ENCODE results near the gene TFPT. TPM values are rescaled to one million over a fixed set of nuclear protein-coding genes. Genes with fewer than 3 reads are reported as not detected.

TFPT gene
- total and polyA plus RNA-seq, 2 donors (not counting 3 experiments of a cell fraction or from before 2014, with no cell fraction given): 28.3 to 32.1 TPM

DNA sequence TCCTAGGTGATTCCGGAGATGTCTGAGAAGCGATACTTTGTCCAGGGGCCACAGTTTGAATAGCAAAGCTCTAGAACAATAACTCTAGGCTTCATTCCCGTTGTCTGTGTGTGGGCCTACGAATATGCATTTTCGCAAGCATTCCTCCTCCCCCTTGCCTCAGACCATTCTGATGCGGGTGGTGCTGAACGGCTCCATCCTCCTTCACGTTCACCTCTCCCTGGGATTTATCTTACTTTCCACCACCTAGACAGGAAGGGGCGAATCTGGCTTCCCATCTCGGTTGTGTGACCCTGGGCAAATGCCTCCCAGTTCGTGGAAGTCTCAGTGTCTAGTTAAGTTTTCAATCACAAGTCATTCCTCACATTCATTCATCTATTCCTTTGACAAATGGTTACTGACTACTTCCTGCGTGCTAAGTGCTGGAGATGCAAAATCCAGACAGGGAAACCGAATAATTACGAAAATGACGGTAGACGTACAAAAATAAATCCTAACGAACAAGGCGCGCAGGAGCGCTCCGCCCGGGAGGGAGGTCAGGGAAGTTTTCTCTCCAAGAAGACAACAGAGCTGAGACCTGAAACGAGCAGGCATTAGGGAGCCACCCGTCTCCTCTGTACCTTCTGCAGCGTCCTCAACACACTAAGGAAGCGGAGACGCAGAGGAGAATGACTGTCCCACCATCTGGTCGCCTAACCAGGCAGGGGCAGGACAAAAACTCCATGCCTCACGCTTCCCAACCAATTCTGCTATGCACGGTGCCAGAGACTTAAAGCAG, 20.8 kb upstream of the TFPT start:
- dilution Hi-C loops (cut with MboI; ENCODE audit: extremely low pct_ligation_motif_present, low sequenced_read_pairs) (no loop called here), intact Hi-C loops (cut with micrococcal nuclease) (loop anchor here (2.0 kb wide), 1 partner anchor 33 kb away; the partner anchor contains the start of gene NDUFA3)
- H3K27me3 ChIP-seq (ENCODE audit: control insufficient read depth in 2 of 2, insufficient read depth in 2 of 2, low read length in 2 of 2): no peaks in the 10 kb centered on the region
- no peaks in the 10 kb centered on the region for H3K9me3 ChIP-seq (replicated peaks; ENCODE audit: control insufficient read depth, insufficient read depth, low read length)
- H4K20me1 ChIP-seq (replicated peaks; ENCODE audit: control insufficient read depth, extremely low read depth, insufficient read depth, low read length): no peaks in the 10 kb centered on the region
- peak overlapping the region; percentile 94 for H3K4me2 ChIP-seq (ENCODE audit: insufficient read depth, low read length)
- H2AFZ ChIP-seq (ENCODE audit: low read depth, low read length): peak overlapping the region; percentile 94
- BruUV-seq (replicated peaks): no TSS peak
- peak; percentile 12 for FAIRE-seq
- peaks cover 5 to 6% of the 10 kb centered on the region in 2 experiments for H3K36me3 ChIP-seq (ENCODE audit: control insufficient read depth in 2 of 2, extremely low read depth in 1 of 2, insufficient read depth in 2 of 2, low read length in 2 of 2)
- H3K79me2 ChIP-seq (ENCODE audit: control insufficient read depth, insufficient read depth, low read length): peaks cover 35% of the 10 kb centered on the region
- no peak for DNase-seq (ENCODE audit: low read depth, low spot score)
- H3K4me1 ChIP-seq (ENCODE audit: control insufficient read depth, extremely low read depth, insufficient read depth, low read length): peaks cover 17% of the 10 kb centered on the region
- peak overlapping the region; percentile 14 to 69 (median 38) for H3K4me3 ChIP-seq (replicated peaks in 1 of 3; ENCODE audit: insufficient read depth in 1 of 3, low read depth in 1 of 3, low read length in 3 of 3)
- POLR2A ChIA-PET: interaction anchor here (0.6 to 1.7 kb wide), 11 partner anchors 12 to 312 kb away, joined by 3 to 13 read pairs (median 4); partner anchors contain the start of genes LENG1, MBOAT7, MYADM and PRPF31
- no peaks in the 10 kb centered on the region for H3K9me1 ChIP-seq (replicated peaks; ENCODE audit: control insufficient read depth, extremely low read depth, insufficient read depth, low read length)
- peak overlapping the region; percentile 42 for H3K9ac ChIP-seq (replicated peaks; ENCODE audit: extremely low read depth, insufficient read depth, low read length)
- TF ChIP-seq MYC (IDR thresholded peaks at IDR 0.05; ENCODE audit: low read depth, low read length) (no peak), JUN (IDR thresholded peaks at IDR 0.05; ENCODE audit: borderline replicate concordance, insufficient read depth, insufficient read length, low read depth) (no peak), GATA2 (IDR thresholded peaks at IDR 0.05; ENCODE audit: insufficient read depth, insufficient read length, low read depth, low read length) (no peak), EZH2 (IDR thresholded peaks at IDR 0.05; ENCODE audit: borderline replicate concordance, low read depth, low read length, severe bottlenecking) (no peak), FOS (IDR thresholded peaks at IDR 0.05; ENCODE audit: borderline replicate concordance, insufficient read depth, low read length) (no peak), POLR2AphosphoS5 (IDR thresholded peaks at IDR 0.05; ENCODE audit: insufficient read depth, low read depth, low read length) (no peak), MAX (IDR thresholded peaks at IDR 0.05; ENCODE audit: insufficient read depth, insufficient read length) (no peak), POLR2A (IDR thresholded peaks at IDR 0.05; ENCODE audit: low read depth, low read length) (no peak), CTCF (IDR thresholded peaks at IDR 0.05; ENCODE audit: extremely low read depth in 1 of 2, insufficient read depth in 1 of 2, low read depth in 1 of 2, low read length in 2 of 2) (no peak)
- H3K27ac ChIP-seq (ENCODE audit: insufficient read depth, low read depth, low read length): peak overlapping the region; percentile 11
- CTCF ChIA-PET: interaction anchor here (1.0 to 1.7 kb wide), 8 partner anchors 23 to 343 kb away, joined by 3 to 12 read pairs (median 6); partner anchors contain the start of gene LENG1

All from endothelial cell of umbilical vein (primary cell).